GM23338 (cell line): Measurements from ENCODE around the gene PRSS27. TPM values are rescaled to one million over a fixed set of nuclear protein-coding genes. Genes with fewer than 3 reads are reported as not detected.

ENCODE experiments used
- ATAC-seq: fragments of 200-7000 bp; cut with Tn5 transposase; 3 replicates; pipeline ENCODE4 v1.9.1; 2020
- DNase-seq: peaks from one replicate; pipeline ENCODE4 v3.0.0-alpha.2; 2015; ENCODE audit warnings: low spot score
- H2AFZ ChIP-seq: fragments of 200-600 bp; sonication (generic); 2 replicates; pipeline ENCODE4 v1.8.0; 2016; ENCODE audit warnings: antibody characterized with exemption, mild to moderate bottlenecking, moderate library complexity
- H3F3A ChIP-seq: fragments of 200-600 bp; sonication (generic); replicated peaks from 2 replicates; pipeline ENCODE4 v1.8.0; 2017; ENCODE audit warnings: antibody characterized with exemption, mixed run types, low read depth
- H3K27ac ChIP-seq: fragments of 200-600 bp; sonication (generic); 2 replicates; pipeline ENCODE4 v1.6.1; 2016; ENCODE audit warnings: low read depth
- H3K27me3 ChIP-seq: fragments of 200-600 bp; sonication (generic); 2 replicates; pipeline ENCODE4 v1.8.0; 2016; ENCODE audit warnings: mild to moderate bottlenecking, mixed run types, moderate library complexity; ENCODE audit not compliant: insufficient read depth
- H3K36me3 ChIP-seq: fragments of 200-600 bp; sonication (generic); 2 replicates; pipeline ENCODE4 v1.8.0; 2016; ENCODE audit warnings: mild to moderate bottlenecking; ENCODE audit not compliant: insufficient read depth
- H3K4me1 ChIP-seq: fragments of 200-600 bp; sonication (generic); 2 replicates; pipeline ENCODE4 v1.8.0; 2016; ENCODE audit warnings: mild to moderate bottlenecking, moderate library complexity; ENCODE audit not compliant: insufficient read depth
- H3K4me2 ChIP-seq: fragments of 200-600 bp; sonication (generic); 2 replicates; pipeline ENCODE4 v1.7.1; 2017; ENCODE audit warnings: mixed run types
- H3K4me3 ChIP-seq: fragments of 200-600 bp; sonication (generic); 2 replicates; pipeline ENCODE4 v1.6.1; 2016; ENCODE audit warnings: mixed run types
- H3K79me2 ChIP-seq: fragments of 200-600 bp; sonication (generic); replicated peaks from 2 replicates; pipeline ENCODE4 v1.8.0; 2017; ENCODE audit warnings: mild to moderate bottlenecking; ENCODE audit not compliant: insufficient read depth
- H3K9me2 ChIP-seq: fragments of 200-600 bp; sonication (generic); 2 replicates; pipeline ENCODE4 v1.8.0; 2017; ENCODE audit not compliant: insufficient read depth
- H4K20me1 ChIP-seq: fragments of 200-600 bp; sonication (generic); replicated peaks from 2 replicates; pipeline ENCODE4 v1.8.0; 2017; ENCODE audit warnings: mild to moderate bottlenecking; ENCODE audit not compliant: insufficient read depth
- H3K27ac Mint-ChIP-seq: 2 replicates; pipeline ENCODE4 v1.8.0; 2020; ENCODE audit warnings: inconsistent platforms, mild to moderate bottlenecking, moderate library complexity, mixed read lengths
- H3K27me3 Mint-ChIP-seq: 3 replicates; pipeline ENCODE4 v1.8.0; 2022; ENCODE audit warnings: low read depth, mild to moderate bottlenecking, moderate library complexity, mixed read lengths, inconsistent platforms; ENCODE audit not compliant: insufficient read depth, poor library complexity
- H3K36me3 Mint-ChIP-seq: 3 replicates; pipeline ENCODE4 v1.8.0; 2021; ENCODE audit warnings: low read depth, mild to moderate bottlenecking, inconsistent platforms, moderate library complexity, mixed read lengths
- H3K4me1 Mint-ChIP-seq: 3 replicates; pipeline ENCODE4 v1.8.0; 2020; ENCODE audit warnings: mild to moderate bottlenecking, inconsistent platforms, mixed read lengths
- H3K4me3 Mint-ChIP-seq: 3 replicates; pipeline ENCODE4 v1.8.0; 2021; ENCODE audit warnings: moderate library complexity, mild to moderate bottlenecking, inconsistent platforms, mixed read lengths
- H3K9me3 Mint-ChIP-seq: 3 replicates; pipeline ENCODE4 v1.8.0; 2020; ENCODE audit warnings: moderate library complexity, mild to moderate bottlenecking, inconsistent platforms, mixed read lengths
- CREB1 ChIP-seq: fragments of 250-450 bp; sonication (Bioruptor Pico); IDR thresholded peaks from 2 replicates; pipeline ENCODE4 v1.5.0; 2020; ENCODE audit warnings: low read depth, mild to moderate bottlenecking, moderate library complexity
- CTCF ChIP-seq, 2 experiments: fragments of 200-600 bp in 1 of 2; sonication (generic) in 1 of 2; conservative IDR thresholded peaks; 2 replicates each; pipeline versions ENCODE4 v1.5.1 to v1.6.1; 2016 to 2017; ENCODE audit warnings: antibody characterized with exemption in 2 of 2, low read depth in 2 of 2, mild to moderate bottlenecking in 2 of 2, moderate library complexity in 1 of 2
- ETS1 ChIP-seq: IDR thresholded peaks from 2 replicates; pipeline ENCODE4 v1.6.1; 2016; ENCODE audit warnings: antibody characterized with exemption
- EZH2 ChIP-seq: fragments of 200-600 bp; sonication (generic); IDR thresholded peaks from one replicate; pipeline ENCODE4 v1.8.0; 2017; ENCODE audit warnings: antibody characterized with exemption, mild to moderate bottlenecking, low read depth; ENCODE audit not compliant: unreplicated experiment
- EZH2phosphoT487 ChIP-seq: fragments of 200-600 bp; sonication (generic); IDR thresholded peaks from one replicate; pipeline ENCODE4 v1.8.1; 2018; ENCODE audit warnings: antibody characterized with exemption; ENCODE audit not compliant: unreplicated experiment
- JUNB ChIP-seq: IDR thresholded peaks from one replicate; pipeline ENCODE4 v1.6.1; 2016; ENCODE audit warnings: antibody characterized with exemption; ENCODE audit not compliant: unreplicated experiment
- NANOG ChIP-seq: IDR thresholded peaks from 2 replicates; pipeline ENCODE4 v1.6.1; 2016; ENCODE audit warnings: antibody characterized with exemption, borderline replicate concordance
- POLR2AphosphoS5 ChIP-seq: IDR thresholded peaks from 2 replicates; pipeline ENCODE4 v1.6.1; 2016; ENCODE audit warnings: antibody characterized with exemption, low read depth
- REST ChIP-seq: IDR thresholded peaks from one replicate; pipeline ENCODE4 v1.6.1; 2018; ENCODE audit warnings: antibody characterized with exemption; ENCODE audit not compliant: unreplicated experiment
- STAT1 ChIP-seq: IDR thresholded peaks from one replicate; pipeline ENCODE4 v1.6.1; 2016; ENCODE audit warnings: antibody characterized with exemption; ENCODE audit not compliant: unreplicated experiment
- ZNF114 ChIP-seq: fragments of 250-450 bp; sonication (Bioruptor Pico); IDR thresholded peaks from 2 replicates; pipeline ENCODE4 v1.5.0; 2020; ENCODE audit warnings: mild to moderate bottlenecking, moderate library complexity
- ZNF331 ChIP-seq: fragments of 250-450 bp; sonication (Bioruptor Pico); IDR thresholded peaks from 2 replicates; pipeline ENCODE4 v1.5.0; 2020; ENCODE audit warnings: low read depth, mild to moderate bottlenecking, moderate library complexity
- ZNF462 ChIP-seq: fragments of 250-450 bp; sonication (Bioruptor Pico); IDR thresholded peaks from 2 replicates; pipeline ENCODE4 v1.5.0; 2020; ENCODE audit warnings: mild to moderate bottlenecking, moderate library complexity
- polyA plus RNA-seq: library from polyadenylated mRNA; unstranded; fragments of >200 nt; fragmentation: Nextera tagmentation; extraction: Ambion mirVana; gene quantifications from 2 replicates; pipeline ENCODE4 v1.2.1, GENCODE V29; 2016
- total RNA-seq: library from RNA; depleted of rRNA; stranded (reverse); fragments of >200 nt; shearing (Covaris generic); gene quantifications from 2 replicates; pipeline ENCODE4 v1.2.3, GENCODE V29; 2014

The PRSS27 gene
- total and polyA plus RNA-seq, 2 experiments from 2014 or later = 0.73 to 1.6 TPM

- H3K79me2 ChIP-seq = no peaks in the 10 kb centered on the region
Observed at GRCh38 chr16:2719328-2720063, 528 bp downstream of the PRSS27 start.

More at GRCh38 chr16:2719328-2720063, 528 bp downstream of the PRSS27 start:
- Histone ChIP-seq H2AFZ (peak overlapping the region; percentile 28; the same call in 1 of the 2 replicates), H3K4me3 (no peak overlapping the region; the same call in 1 of the 2 replicates), H3K36me3 (no peaks in the 10 kb centered on the region), H4K20me1 (no peaks in the 10 kb centered on the region), H3K4me1 (no peaks in the 10 kb centered on the region), H3K4me2 (peak overlapping the region; percentile 84; the same call in 1 of the 2 replicates), H3K27me3 (no peaks in the 10 kb centered on the region), H3F3A (peaks cover 10% of the 10 kb centered on the region; the same call in 1 of the 2 replicates), H3K27ac (no peak overlapping the region), H3K9me2 (no peaks in the 10 kb centered on the region)
- Mint-ChIP-seq H3K27ac (no peak overlapping the region), H3K36me3 (no peaks in the 10 kb centered on the region; the same call in 2 of the 3 replicates), H3K4me3 (peak overlapping the region; percentile 83; the same call in 2 of the 3 replicates), H3K4me1 (peaks cover 9% of the 10 kb centered on the region; the same call in 2 of the 3 replicates), H3K27me3 (peaks cover 15% of the 10 kb centered on the region), H3K9me3 (no peaks in the 10 kb centered on the region)
- ATAC-seq (no peak), DNase-seq (no peak)
- TF ChIP-seq ETS1 (no peak), CTCF (conservative IDR thresholded peaks at IDR 0.05; ENCODE audit: low read depth in 2 of 2) (no peak), EZH2 (no peak), NANOG (no peak), POLR2AphosphoS5 (no peak), ZNF331 (CRISPR knock-in tag) (no peak), ZNF114 (CRISPR knock-in tag) (no peak), JUNB (no peak), REST (no peak), STAT1 (no peak), EZH2phosphoT487 (no peak), CREB1 (no peak), ZNF462 (CRISPR knock-in tag) (no peak)
